CD8-positive, alpha-beta memory T cell (primary cell): ENCODE data around the gene DERA. TPM values are rescaled to one million over a fixed set of nuclear protein-coding genes. Genes with fewer than 3 reads are reported as not detected.
A peak's percentile ranks its signal among the peaks of the same experiment; 100 is the strongest.
"Not testable (repeated sequence)": the region's sequence is repeated elsewhere in the genome, so short reads cannot be mapped to it uniquely, and the experiment has no call there.

Experiments
- CTCF ChIA-PET: fragments of 350-600 bp; sonication (Branson Sonifier 250); formaldehyde crosslinking; loops from one replicate; lab custom pipeline; 2021; ENCODE audit warnings: antibody characterized with exemption; lab: Charles Lee
- POLR2A ChIA-PET: fragments of 350-600 bp; sonication (Branson Sonifier 250); formaldehyde crosslinking; loops from one replicate; lab custom pipeline; 2021; ENCODE audit warnings: antibody characterized with exemption; lab: Charles Lee
- DNase-seq, 5 donors: peaks; one replicate each; pipeline versions ENCODE4 v3.0.0 to v3.0.0-alpha.2; 2020 to 2022; ENCODE audit warnings: mixed read lengths in 1 of 5
- H3K27ac ChIP-seq: one replicate; pipeline ENCODE4 v1.7.0; 2013; ENCODE audit warnings: low read depth, mild to moderate bottlenecking, low read length, moderate library complexity
- H3K27me3 ChIP-seq: 2 replicates; pipeline ENCODE4 v1.7.0; 2013; ENCODE audit warnings: low read length, mild to moderate bottlenecking; ENCODE audit not compliant: insufficient read depth, poor library complexity, severe bottlenecking
- H3K36me3 ChIP-seq: 2 replicates; pipeline ENCODE4 v1.7.0; 2013; ENCODE audit warnings: mild to moderate bottlenecking, low read length, moderate library complexity; ENCODE audit not compliant: insufficient read depth
- H3K4me1 ChIP-seq: 2 replicates; pipeline ENCODE4 v1.7.0; 2013; ENCODE audit warnings: mild to moderate bottlenecking, low read length, moderate library complexity; ENCODE audit not compliant: insufficient read depth
- H3K4me3 ChIP-seq: 2 replicates; pipeline ENCODE4 v1.7.0; 2013; ENCODE audit warnings: mild to moderate bottlenecking, low read length
- H3K9me3 ChIP-seq: 2 replicates; pipeline ENCODE4 v1.7.0; 2013; ENCODE audit warnings: mild to moderate bottlenecking, low read length
- H3K27ac Mint-ChIP-seq, 8 donors: one replicate each; pipeline ENCODE4 v1.8.0; 2020 to 2021; ENCODE audit warnings: mixed read lengths in 8 of 8, mild to moderate bottlenecking in 6 of 8, inconsistent platforms in 3 of 8, moderate library complexity in 3 of 8
- H3K27me3 Mint-ChIP-seq, 2 donors: one replicate each; pipeline ENCODE4 v1.8.0; 2020 to 2021; ENCODE audit warnings: mixed read lengths in 2 of 2, mild to moderate bottlenecking in 1 of 2, moderate library complexity in 1 of 2
- H3K36me3 Mint-ChIP-seq, 3 donors: one replicate each; pipeline ENCODE4 v1.8.0; 2020 to 2021; ENCODE audit warnings: mixed read lengths in 3 of 3, inconsistent platforms in 1 of 3, mild to moderate bottlenecking in 1 of 3
- H3K4me1 Mint-ChIP-seq, 3 donors: one replicate each; pipeline ENCODE4 v1.8.0; 2020 to 2021; ENCODE audit warnings: mixed read lengths in 3 of 3, inconsistent platforms in 1 of 3, mild to moderate bottlenecking in 1 of 3
- H3K4me3 Mint-ChIP-seq, 7 donors: one replicate each; pipeline ENCODE4 v1.8.0; 2020 to 2021; ENCODE audit warnings: mixed read lengths in 7 of 7, mild to moderate bottlenecking in 6 of 7, moderate library complexity in 4 of 7, inconsistent platforms in 2 of 7
- H3K9me3 Mint-ChIP-seq, 5 donors: one replicate each; pipeline ENCODE4 v1.8.0; 2020 to 2022; ENCODE audit warnings: mixed read lengths in 5 of 5, mild to moderate bottlenecking in 3 of 5, moderate library complexity in 2 of 5, inconsistent platforms in 1 of 5
- polyA plus RNA-seq: library from polyadenylated mRNA; unstranded; fragments of 300-500 nt; fragmentation: Illumina TruSeq; gene quantifications from one replicate; pipeline ENCODE4 v1.2.3, GENCODE V29; 2021
- total RNA-seq, 2 experiments: library from RNA; stranded (reverse); gene quantifications; one replicate each; pipeline ENCODE4 v1.2.3, GENCODE V29; 2021

DERA gene
- total and polyA plus RNA-seq, 3 experiments from 2014 or later: 25.2 to 26.6 (median 25.8) TPM

GRCh38 chr12:15932327-15932726 is 21.2 kb downstream of the DERA start:
- peaks cover 0 to 20% (median 4%) of the 10 kb centered on the region in 3 donors for H3K36me3 Mint-ChIP-seq
- Histone ChIP-seq H3K27me3 (no peaks in the 10 kb centered on the region), H3K36me3 (no peaks in the 10 kb centered on the region), H3K4me3 (no peak overlapping the region), H3K9me3 (no peaks in the 10 kb centered on the region), H3K4me1 (no peaks in the 10 kb centered on the region), H3K27ac (no peak overlapping the region)
- peaks cover 0 to 5% (median 2%) of the 10 kb centered on the region in 3 donors for H3K4me1 Mint-ChIP-seq
- H3K27me3 Mint-ChIP-seq: no peaks in the 10 kb centered on the region
- ChIA-PET CTCF (no interaction called here), POLR2A (no interaction called here)
- peaks cover 0 to 6% (median 0%) of the 10 kb centered on the region in 5 donors for H3K9me3 Mint-ChIP-seq
- no peak overlapping the region for H3K4me3 Mint-ChIP-seq
- H3K27ac Mint-ChIP-seq: peak overlapping the region in 1 of 8 donors; percentile 14
- no peak for DNase-seq

GRCh38 chr12:15932971-15933370 is 21.8 kb downstream of the DERA start:
- Histone ChIP-seq H3K9me3 (no peaks in the 10 kb centered on the region), H3K4me3 (no peak overlapping the region), H3K4me1 (no peaks in the 10 kb centered on the region), H3K36me3 (no peaks in the 10 kb centered on the region), H3K27ac (no peak overlapping the region), H3K27me3 (no peaks in the 10 kb centered on the region)
- peaks cover 0 to 12% (median 2%) of the 10 kb centered on the region in 3 donors for H3K4me1 Mint-ChIP-seq
- ChIA-PET CTCF (no interaction called here), POLR2A (no interaction called here)
- H3K27ac Mint-ChIP-seq: no peak overlapping the region
- DNase-seq: no peak
- H3K36me3 Mint-ChIP-seq: peaks cover 0 to 26% (median 4%) of the 10 kb centered on the region in 3 donors
- peaks cover 0 to 9% (median 2%) of the 10 kb centered on the region in 5 donors for H3K9me3 Mint-ChIP-seq
- no peaks in the 10 kb centered on the region for H3K27me3 Mint-ChIP-seq
- H3K4me3 Mint-ChIP-seq: no peak overlapping the region

- H3K4me3 Mint-ChIP-seq: no peak overlapping the region
- POLR2A ChIA-PET: no interaction called here
- H3K27me3 Mint-ChIP-seq: no peaks in the 10 kb centered on the region
- CTCF ChIA-PET: no interaction called here
- H3K9me3 ChIP-seq: no peaks in the 10 kb centered on the region
- no peaks in the 10 kb centered on the region for H3K27me3 ChIP-seq
- H3K4me1 Mint-ChIP-seq: peaks cover under 1 to 12% (median 2%) of the 10 kb centered on the region in 3 donors
- no peak for DNase-seq
- H3K4me1 ChIP-seq: no peaks in the 10 kb centered on the region
- no peak overlapping the region for H3K27ac Mint-ChIP-seq
- H3K4me3 ChIP-seq: no peak overlapping the region
- H3K36me3 ChIP-seq: no peaks in the 10 kb centered on the region
- no peak overlapping the region for H3K27ac ChIP-seq
- peaks cover 0 to 28% (median 4%) of the 10 kb centered on the region in 3 donors for H3K36me3 Mint-ChIP-seq
- peaks cover 0 to 9% (median 3%) of the 10 kb centered on the region in 5 donors for H3K9me3 Mint-ChIP-seq
Measured at GRCh38 chr12:15933751-15934150, 22.6 kb downstream of the DERA start.

DNA sequence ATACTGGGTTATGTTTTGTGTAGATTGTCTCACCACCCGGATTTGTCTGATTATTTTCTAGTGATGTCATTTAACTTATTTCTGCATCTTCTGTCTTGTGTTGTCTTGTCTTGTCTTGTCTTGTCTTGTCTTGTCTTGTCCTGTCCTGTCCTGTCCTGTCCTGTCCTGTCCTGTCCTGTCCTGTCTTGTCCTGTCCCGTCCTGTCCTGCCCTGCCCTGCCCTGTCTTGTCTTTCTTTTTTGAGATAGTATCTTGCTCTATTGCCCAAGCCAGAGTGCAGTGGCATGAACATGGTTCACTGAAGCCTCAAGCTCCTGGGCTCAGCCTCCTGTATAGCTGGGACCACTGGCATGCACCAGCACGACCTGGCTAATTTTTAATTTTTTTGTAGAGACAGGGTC is 25.6 kb downstream of the DERA start:
- Mint-ChIP-seq H3K4me1 (peaks cover 0 to 12% (median 9%) of the 10 kb centered on the region in 3 donors), H3K27ac (no peak overlapping the region), H3K9me3 (peaks cover 0 to 18% (median 7%) of the 10 kb centered on the region in 5 donors), H3K27me3 (no peaks in the 10 kb centered on the region), H3K36me3 (peaks cover 5 to 42% (median 7%) of the 10 kb centered on the region in 3 donors), H3K4me3 (no peak overlapping the region)
- Histone ChIP-seq H3K36me3 (no peaks in the 10 kb centered on the region), H3K4me3 (no peak overlapping the region), H3K27me3 (no peaks in the 10 kb centered on the region), H3K4me1 (no peaks in the 10 kb centered on the region), H3K9me3 (no peaks in the 10 kb centered on the region), H3K27ac (no peak overlapping the region)
- DNase-seq: no peak
- POLR2A ChIA-PET: interaction anchor here (0.6 kb wide), 1 partner anchor 1949 kb away, joined by 9 read pairs; no protein-coding TSS in a partner anchor
- CTCF ChIA-PET: no interaction called here

DNA sequence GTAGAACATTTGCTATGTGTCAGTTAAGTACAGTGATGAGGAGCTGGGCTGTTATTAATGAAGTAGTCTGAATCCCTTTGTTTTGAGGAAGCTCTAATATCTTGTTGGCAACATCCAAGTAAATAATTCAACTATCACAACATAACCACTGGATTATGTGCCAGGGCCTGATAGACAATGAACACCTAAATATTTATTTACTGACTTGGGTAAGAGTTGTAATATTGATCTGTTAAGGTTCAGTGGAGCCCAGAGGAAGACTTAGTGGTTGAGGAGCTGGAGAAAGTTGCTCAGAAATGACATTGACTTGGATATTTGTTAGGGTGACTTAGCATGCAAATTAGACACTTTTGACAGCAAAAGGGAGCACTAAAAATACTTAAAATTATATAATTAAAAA is 26.8 kb downstream of the DERA start:
- H3K27ac ChIP-seq: no peak overlapping the region
- H3K36me3 Mint-ChIP-seq: peaks cover 8 to 50% (median 11%) of the 10 kb centered on the region in 3 donors
- no peaks in the 10 kb centered on the region for H3K9me3 ChIP-seq
- H3K9me3 Mint-ChIP-seq: peaks cover 0 to 27% (median 11%) of the 10 kb centered on the region in 5 donors
- DNase-seq: no peak
- H3K4me1 ChIP-seq: no peaks in the 10 kb centered on the region
- H3K27me3 Mint-ChIP-seq: no peaks in the 10 kb centered on the region
- no peak overlapping the region for H3K27ac Mint-ChIP-seq
- no peak overlapping the region for H3K4me3 ChIP-seq
- ChIA-PET POLR2A (no interaction called here), CTCF (no interaction called here)
- H3K4me3 Mint-ChIP-seq: no peak overlapping the region
- H3K27me3 ChIP-seq: no peaks in the 10 kb centered on the region
- peaks cover 4 to 12% (median 9%) of the 10 kb centered on the region in 3 donors for H3K4me1 Mint-ChIP-seq
- no peaks in the 10 kb centered on the region for H3K36me3 ChIP-seq

DNA sequence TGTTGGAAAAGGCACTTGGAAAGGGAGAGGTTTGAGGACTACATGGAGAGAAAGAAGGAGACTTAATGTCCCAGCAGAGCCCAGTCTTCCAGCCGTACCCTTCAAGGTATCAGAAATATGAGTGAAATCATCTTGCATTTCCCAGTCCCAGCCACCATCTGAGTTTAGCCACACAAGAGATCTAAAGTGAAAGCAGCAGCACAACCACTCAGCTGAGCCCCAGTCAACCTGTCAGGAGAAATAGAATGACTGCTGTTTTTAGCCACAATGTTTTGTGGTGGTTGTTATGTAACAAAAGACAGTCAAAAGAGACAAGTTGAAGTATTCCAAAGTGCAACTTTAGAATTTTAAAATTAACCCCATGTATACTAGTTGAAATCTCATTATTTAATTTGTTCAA is 28.0 kb downstream of the DERA start:
- no peak overlapping the region for H3K27ac Mint-ChIP-seq
- peaks cover 4 to 12% (median 9%) of the 10 kb centered on the region in 3 donors for H3K4me1 Mint-ChIP-seq
- peaks cover 8 to 48% (median 12%) of the 10 kb centered on the region in 3 donors for H3K36me3 Mint-ChIP-seq
- peaks cover 0 to 35% (median 15%) of the 10 kb centered on the region in 5 donors for H3K9me3 Mint-ChIP-seq
- no peak for DNase-seq
- Histone ChIP-seq H3K36me3 (no peaks in the 10 kb centered on the region), H3K4me1 (no peaks in the 10 kb centered on the region), H3K27ac (no peak overlapping the region), H3K9me3 (no peaks in the 10 kb centered on the region), H3K4me3 (no peak overlapping the region), H3K27me3 (no peaks in the 10 kb centered on the region)
- ChIA-PET POLR2A (no interaction called here), CTCF (no interaction called here)
- no peaks in the 10 kb centered on the region for H3K27me3 Mint-ChIP-seq
- H3K4me3 Mint-ChIP-seq: no peak overlapping the region

GRCh38 chr12:15942475-15942874 is 31.3 kb downstream of the DERA start:
- Mint-ChIP-seq H3K4me3 (no peak overlapping the region), H3K27me3 (no peaks in the 10 kb centered on the region), H3K36me3 (peaks cover 8 to 64% (median 14%) of the 10 kb centered on the region in 3 donors), H3K4me1 (peaks cover 5 to 13% (median 12%) of the 10 kb centered on the region in 3 donors), H3K27ac (no peak overlapping the region), H3K9me3 (peaks cover 0 to 55% (median 37%) of the 10 kb centered on the region in 5 donors)
- Histone ChIP-seq H3K4me1 (no peaks in the 10 kb centered on the region), H3K9me3 (no peaks in the 10 kb centered on the region), H3K27ac (no peak overlapping the region), H3K27me3 (no peaks in the 10 kb centered on the region), H3K36me3 (no peaks in the 10 kb centered on the region), H3K4me3 (no peak overlapping the region)
- POLR2A ChIA-PET: no interaction called here
- DNase-seq: no peak
- CTCF ChIA-PET: no interaction called here

DNA sequence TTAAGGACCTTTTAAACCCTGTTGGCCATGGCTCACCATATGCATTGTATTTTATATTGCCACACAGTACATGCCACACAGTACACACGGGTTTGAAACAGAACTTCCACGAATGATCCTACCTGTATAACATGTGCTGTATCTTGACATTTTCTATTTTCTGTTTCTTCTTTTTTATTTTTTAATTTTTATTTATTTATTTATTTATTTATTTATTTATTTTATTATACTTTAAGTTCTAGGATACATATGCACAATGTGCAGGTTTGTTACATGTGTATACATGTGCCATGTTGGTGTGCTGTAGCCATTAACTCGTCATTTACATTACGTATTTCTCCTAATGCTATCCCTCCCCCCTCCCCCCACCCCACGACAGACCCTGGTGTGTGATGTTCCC is 32.4 kb downstream of the DERA start:
- POLR2A ChIA-PET, DNase-seq, H3K9me3 ChIP-seq, H3K27me3 Mint-ChIP-seq, H3K36me3 ChIP-seq, H3K27ac Mint-ChIP-seq, H3K4me3 Mint-ChIP-seq, H3K27ac ChIP-seq, H3K27me3 ChIP-seq, H3K4me3 ChIP-seq, H3K4me1 ChIP-seq, CTCF ChIA-PET: not testable (repeated sequence)
- Mint-ChIP-seq H3K9me3 (peaks cover 0 to 58% (median 40%) of the 10 kb centered on the region in 5 donors), H3K36me3 (peaks cover 8 to 66% (median 15%) of the 10 kb centered on the region in 3 donors), H3K4me1 (peaks cover 0 to 15% (median 13%) of the 10 kb centered on the region in 3 donors)
